Mucosa of stomach (tissue), 1 donor: ENCODE measurements around the gene PDGFC.
"Not testable (repeated sequence)": the region's sequence is repeated elsewhere in the genome, so short reads cannot be mapped to it uniquely, and the experiment has no call there.

Experiments used
- H3K27me3 ChIP-seq: one replicate; pipeline ENCODE4 v1.7.0; 2013; ENCODE audit warnings: mild to moderate bottlenecking, low read length; ENCODE audit not compliant: control insufficient read depth, insufficient read depth
- H3K36me3 ChIP-seq: one replicate; pipeline ENCODE4 v1.7.0; 2013; ENCODE audit warnings: low read length; ENCODE audit not compliant: control insufficient read depth, insufficient read depth
- H3K4me1 ChIP-seq: one replicate; pipeline ENCODE4 v1.7.0; 2013; ENCODE audit warnings: mild to moderate bottlenecking, low read length; ENCODE audit not compliant: control insufficient read depth, insufficient read depth
- H3K4me3 ChIP-seq: one replicate; pipeline ENCODE4 v1.7.0; 2013; ENCODE audit warnings: low read length
- H3K9ac ChIP-seq: one replicate; pipeline ENCODE4 v1.7.0; 2013; ENCODE audit warnings: mild to moderate bottlenecking, low read length, moderate library complexity
- H3K9me3 ChIP-seq: one replicate; pipeline ENCODE4 v1.7.0; 2013; ENCODE audit warnings: mild to moderate bottlenecking, low read length, moderate library complexity; ENCODE audit not compliant: control insufficient read depth
- donor health status: Pancreatic carcinoma.

PDGFC gene

DNA sequence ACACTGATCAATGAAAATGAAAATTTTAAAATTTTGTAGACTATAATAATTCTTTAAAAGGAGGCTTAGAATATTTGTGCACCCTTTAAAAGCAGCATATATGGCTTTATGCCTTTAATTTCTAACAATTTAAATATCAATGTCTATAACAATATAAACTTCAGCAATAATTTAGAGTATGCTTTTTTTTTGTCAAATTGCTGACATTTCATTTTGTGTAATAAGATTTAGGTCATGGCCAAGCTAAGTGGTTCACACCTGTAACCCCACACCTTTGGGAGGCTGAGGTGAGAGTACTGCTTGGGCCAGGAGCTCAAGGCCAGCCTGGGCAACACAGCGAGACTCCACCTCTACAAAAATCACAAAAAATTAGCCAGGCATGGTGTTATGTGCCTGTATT lies 86.2 kb downstream of the PDGFC start:
- H3K4me1 ChIP-seq, result no peaks in the 10 kb centered on the region

DNA sequence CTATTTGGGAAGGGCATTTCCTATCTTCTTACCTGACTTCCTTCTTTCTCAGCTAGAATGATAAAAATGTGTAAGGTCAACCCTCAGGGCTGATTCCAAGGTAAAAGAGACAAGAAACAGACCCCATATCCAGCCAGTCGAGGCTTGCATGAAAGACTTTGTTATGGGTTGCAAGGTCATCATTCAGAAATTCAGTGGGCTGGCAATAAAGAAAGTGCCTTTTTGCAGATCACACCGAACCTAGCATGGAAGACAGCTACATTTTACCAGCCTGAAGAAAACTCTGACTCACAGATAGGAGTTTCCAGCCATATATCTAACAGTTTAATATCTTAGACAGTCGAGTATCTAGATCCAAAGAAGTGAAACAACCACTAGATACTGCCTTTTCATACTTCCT lies 87.4 kb downstream of the PDGFC start:
- Histone ChIP-seq H3K4me3 (no peak overlapping the region), H3K27me3 (no peaks in the 10 kb centered on the region), H3K4me1 (no peaks in the 10 kb centered on the region), H3K9ac (no peak overlapping the region), H3K9me3 (no peaks in the 10 kb centered on the region), H3K36me3 (no peaks in the 10 kb centered on the region)

More for the DNA sequence above, 86.2 kb downstream of the PDGFC start:
- no peaks in the 10 kb centered on the region for H3K36me3 ChIP-seq
- H3K9ac ChIP-seq, result no peak overlapping the region
- no peaks in the 10 kb centered on the region for H3K27me3 ChIP-seq
- no peak overlapping the region for H3K4me3 ChIP-seq
- H3K9me3 ChIP-seq, result no peaks in the 10 kb centered on the region

DNA sequence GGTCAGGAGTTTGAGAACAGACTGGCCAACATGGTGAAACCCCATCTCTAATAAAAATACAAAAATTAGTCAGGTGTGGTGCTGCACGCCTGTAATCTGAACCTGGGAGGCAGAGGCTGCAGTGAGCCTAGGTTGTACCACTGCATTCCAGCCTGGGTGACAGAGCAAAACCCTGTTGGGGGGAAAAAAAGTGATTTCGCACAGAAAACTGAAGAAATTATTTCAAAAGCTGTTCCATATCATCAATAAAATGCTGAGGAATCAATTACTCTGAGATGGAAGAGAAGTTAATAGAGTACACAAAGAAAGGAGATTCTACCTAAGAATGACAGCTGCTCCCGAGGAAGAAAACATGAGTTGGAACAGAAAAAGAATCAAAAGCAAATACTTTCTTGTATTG lies 95.9 kb downstream of the PDGFC start:
- no peaks in the 10 kb centered on the region for H3K27me3 ChIP-seq
- no peaks in the 10 kb centered on the region for H3K9me3 ChIP-seq
- H3K4me1 ChIP-seq, result no peaks in the 10 kb centered on the region
- H3K4me3 ChIP-seq, result no peak overlapping the region
- no peaks in the 10 kb centered on the region for H3K36me3 ChIP-seq
- H3K9ac ChIP-seq, result no peak overlapping the region

DNA sequence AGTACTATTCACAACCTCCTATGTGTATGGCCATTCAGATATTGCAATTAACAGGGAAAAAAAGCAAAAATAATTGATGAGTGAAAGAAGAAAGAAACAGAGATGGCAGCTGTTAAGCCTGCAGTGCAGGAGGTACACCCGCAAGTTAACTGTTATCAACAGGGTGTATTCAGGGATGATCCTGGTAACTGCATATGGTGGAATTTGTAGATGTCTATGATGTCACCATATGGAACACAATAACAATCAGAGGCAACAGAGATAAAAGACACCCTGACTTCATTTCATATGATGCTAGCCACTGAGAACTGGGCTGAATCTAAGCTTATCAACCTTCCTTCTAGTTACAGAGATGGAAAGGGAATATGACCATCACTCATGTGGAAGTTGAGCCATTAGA lies 96.5 kb downstream of the PDGFC start:
- Histone ChIP-seq H3K27me3 (no peaks in the 10 kb centered on the region), H3K9me3 (no peaks in the 10 kb centered on the region), H3K4me3 (no peak overlapping the region), H3K4me1 (no peaks in the 10 kb centered on the region), H3K36me3 (no peaks in the 10 kb centered on the region), H3K9ac (no peak overlapping the region)

DNA sequence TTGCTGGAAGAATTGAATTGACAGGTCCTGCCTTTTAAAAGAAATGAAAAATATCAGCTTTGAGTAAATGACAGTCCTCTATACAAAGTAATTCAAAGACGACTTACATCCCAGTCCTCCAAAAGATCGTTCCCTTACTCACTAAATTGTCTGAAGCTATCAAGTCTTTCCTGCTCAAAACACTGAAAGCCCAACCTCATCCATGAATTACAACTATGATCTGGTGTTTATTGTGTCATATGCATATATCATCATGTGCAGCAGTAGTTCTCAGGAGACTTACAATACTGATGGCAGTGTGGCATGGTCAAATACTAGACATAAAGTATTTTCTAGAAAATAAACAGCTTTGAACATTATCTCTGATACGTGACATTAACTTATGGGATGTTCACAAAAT lies 97.8 kb downstream of the PDGFC start:
- no peak overlapping the region for H3K9ac ChIP-seq
- H3K36me3 ChIP-seq, result no peaks in the 10 kb centered on the region
- no peaks in the 10 kb centered on the region for H3K9me3 ChIP-seq

DNA sequence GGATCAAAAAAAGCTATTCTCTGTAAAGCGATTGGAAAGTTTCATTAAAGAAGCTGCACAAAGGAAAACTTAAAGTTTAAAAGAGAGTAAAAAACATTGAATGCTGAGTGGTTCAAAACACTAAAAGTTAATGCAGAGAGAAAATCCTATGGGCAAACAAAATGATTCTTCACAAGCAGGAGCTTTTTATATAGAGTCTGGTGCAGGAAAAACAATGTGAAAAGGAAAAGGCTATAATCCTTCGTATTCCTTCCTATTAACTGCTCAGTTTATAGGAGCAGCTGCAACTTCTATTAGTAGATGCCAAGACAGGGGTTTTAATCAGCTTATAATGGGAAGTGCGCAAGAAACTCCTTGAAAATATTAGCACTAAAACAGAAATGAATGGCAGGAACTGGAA lies 100.7 kb downstream of the PDGFC start:
- H3K4me3 ChIP-seq, result no peak overlapping the region
- no peaks in the 10 kb centered on the region for H3K36me3 ChIP-seq
- H3K9me3 ChIP-seq, result no peaks in the 10 kb centered on the region
- H3K27me3 ChIP-seq, result no peaks in the 10 kb centered on the region
- H3K4me1 ChIP-seq, result no peaks in the 10 kb centered on the region
- no peak overlapping the region for H3K9ac ChIP-seq

More for the DNA sequence above, 97.8 kb downstream of the PDGFC start:
- no peak overlapping the region for H3K4me3 ChIP-seq
- no peaks in the 10 kb centered on the region for H3K27me3 ChIP-seq
- H3K4me1 ChIP-seq, result no peaks in the 10 kb centered on the region

DNA sequence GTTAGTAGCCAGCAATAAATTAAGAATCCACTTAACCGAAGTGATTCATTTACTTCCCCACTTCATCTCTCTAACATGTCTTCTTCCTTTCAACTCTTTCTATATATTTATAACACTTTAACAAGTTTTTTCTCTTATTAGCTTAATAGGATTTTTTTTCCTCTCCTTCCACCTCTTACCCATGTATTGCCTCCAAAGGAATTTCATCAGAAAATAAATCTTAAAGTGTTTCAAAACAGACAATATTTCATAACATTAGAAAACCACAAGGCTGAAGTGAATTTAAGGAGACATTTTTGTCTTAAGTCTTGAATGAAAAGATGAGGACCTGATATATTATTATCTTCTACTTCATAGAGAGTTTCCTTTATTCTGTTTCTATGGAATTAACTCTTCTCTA lies 101.5 kb downstream of the PDGFC start:
- no peaks in the 10 kb centered on the region for H3K9me3 ChIP-seq
- no peak overlapping the region for H3K9ac ChIP-seq
- H3K27me3 ChIP-seq, result no peaks in the 10 kb centered on the region
- H3K4me1 ChIP-seq, result no peaks in the 10 kb centered on the region
- no peaks in the 10 kb centered on the region for H3K36me3 ChIP-seq
- no peak overlapping the region for H3K4me3 ChIP-seq

DNA sequence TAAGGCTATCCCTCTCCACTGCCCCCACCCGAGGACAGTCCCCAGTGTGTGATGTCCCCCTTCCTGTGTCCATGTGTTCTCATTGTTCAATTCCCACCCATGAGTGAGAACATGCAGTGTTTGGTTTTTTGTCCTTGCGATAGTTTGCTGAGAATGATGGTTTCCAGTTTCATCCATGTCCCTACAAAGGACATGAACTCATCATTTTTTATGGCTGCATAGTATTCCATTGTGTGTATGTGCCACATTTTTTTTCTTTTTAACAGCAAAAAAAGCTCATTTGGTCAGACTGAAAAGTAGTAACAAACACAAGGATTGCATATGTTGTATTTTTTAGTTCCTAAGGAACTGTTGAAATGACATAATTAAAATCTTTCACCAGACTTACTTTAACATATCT lies 105.5 kb downstream of the PDGFC start:
- H3K9me3 ChIP-seq, H3K4me1 ChIP-seq, H3K36me3 ChIP-seq, H3K4me3 ChIP-seq, H3K27me3 ChIP-seq, H3K9ac ChIP-seq: not testable (repeated sequence)

DNA sequence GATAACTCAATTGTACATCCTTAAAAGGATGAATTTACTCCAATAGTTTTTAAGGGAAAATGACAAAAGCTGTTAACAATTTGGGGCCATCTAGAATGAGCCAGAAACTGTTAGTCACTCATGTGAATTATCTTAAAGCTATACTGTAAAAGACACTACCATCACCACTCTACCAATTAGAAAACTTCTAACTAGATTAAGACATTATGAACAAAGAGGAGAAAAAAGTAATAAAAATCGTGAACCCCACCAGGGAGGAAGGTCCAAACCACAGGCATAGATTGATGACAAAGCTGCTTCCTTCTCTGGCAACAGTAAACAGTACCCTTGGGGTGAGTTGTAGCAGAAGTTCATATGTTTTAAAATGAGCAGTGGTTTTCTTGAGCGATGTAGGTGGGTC lies 106.1 kb downstream of the PDGFC start:
- Histone ChIP-seq H3K4me1 (no peaks in the 10 kb centered on the region), H3K27me3 (no peaks in the 10 kb centered on the region), H3K9ac (no peak overlapping the region), H3K9me3 (no peaks in the 10 kb centered on the region), H3K4me3 (no peak overlapping the region), H3K36me3 (no peaks in the 10 kb centered on the region)

DNA sequence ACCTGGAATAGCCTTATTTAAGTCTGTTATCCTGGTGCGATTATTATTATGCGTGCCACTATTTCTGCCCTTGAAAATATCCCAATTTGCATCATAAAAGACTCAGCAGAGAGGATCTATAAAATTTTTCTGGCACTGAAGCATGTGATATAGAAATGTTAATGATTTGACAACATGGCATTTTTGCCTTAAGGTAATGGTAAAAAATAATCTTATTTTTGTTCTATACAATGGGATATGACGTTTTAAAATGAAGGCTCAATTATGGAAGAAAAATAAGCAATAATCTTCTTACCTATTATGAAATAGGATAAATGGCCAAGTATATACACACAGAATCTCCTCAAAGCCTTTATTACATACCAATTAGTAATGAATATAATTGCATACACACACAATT lies 113.5 kb downstream of the PDGFC start:
- Histone ChIP-seq H3K36me3 (no peaks in the 10 kb centered on the region), H3K27me3 (no peaks in the 10 kb centered on the region), H3K9ac (no peak overlapping the region), H3K4me3 (no peak overlapping the region), H3K4me1 (no peaks in the 10 kb centered on the region), H3K9me3 (no peaks in the 10 kb centered on the region)

DNA sequence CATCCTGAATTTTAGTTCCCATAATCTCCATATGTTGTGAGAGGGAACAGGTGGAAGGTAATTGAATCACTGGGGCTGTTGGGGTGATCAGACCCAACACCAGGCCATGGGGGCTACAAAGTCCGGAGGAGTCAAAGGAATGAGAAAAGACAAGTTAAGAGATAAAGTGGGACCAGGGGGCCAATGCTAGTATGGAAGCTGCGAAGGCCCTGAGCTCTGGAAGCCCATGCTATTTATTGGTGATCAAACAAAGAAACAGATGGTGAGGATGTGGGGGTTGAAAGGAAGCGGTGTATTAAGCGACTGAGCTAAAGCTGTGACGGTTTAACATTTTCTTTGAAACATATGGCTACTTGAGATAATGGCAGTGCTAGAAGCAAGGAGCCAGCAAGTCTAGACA lies 132.8 kb downstream of the PDGFC start:
- H3K27me3 ChIP-seq, result no peaks in the 10 kb centered on the region
- H3K9me3 ChIP-seq, result peaks cover 12% of the 10 kb centered on the region

DNA sequence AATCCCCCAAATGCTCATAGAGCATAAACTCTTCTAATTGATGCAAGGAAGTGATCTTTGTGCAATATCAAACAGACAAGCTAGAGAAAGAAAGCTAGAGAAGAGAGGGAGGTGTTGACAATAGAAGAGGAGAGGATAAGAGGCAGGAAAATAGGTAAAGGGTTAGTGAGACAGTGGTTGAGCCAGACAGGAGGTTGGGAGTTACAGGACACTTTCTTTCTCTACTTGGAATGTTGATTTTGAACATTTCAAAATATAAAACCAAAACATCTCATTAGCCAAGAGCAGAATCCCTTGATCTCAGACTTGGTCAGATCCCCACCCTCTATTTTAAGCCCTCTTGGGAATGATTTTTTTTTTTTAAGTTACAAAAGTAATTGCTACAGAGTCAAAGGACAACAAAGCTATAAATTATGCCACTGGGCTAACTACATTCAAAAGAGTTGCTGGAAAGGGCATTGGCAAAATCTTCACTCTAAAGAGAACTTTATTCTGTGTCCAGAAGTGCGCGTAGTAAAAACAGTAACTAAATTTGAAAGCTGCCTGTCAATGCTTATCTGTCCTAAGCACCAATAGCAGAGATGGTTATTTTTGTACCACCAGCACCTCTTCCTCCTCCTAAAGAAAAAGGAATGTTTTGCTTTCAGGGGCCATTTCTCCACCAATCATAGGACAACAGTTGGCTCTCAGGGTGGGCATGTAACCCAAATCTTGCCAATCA lies 133.8 kb downstream of the PDGFC start:
- no peaks in the 10 kb centered on the region for H3K36me3 ChIP-seq
- H3K4me1 ChIP-seq, result no peaks in the 10 kb centered on the region
- H3K4me3 ChIP-seq, result no peak overlapping the region
- no peak overlapping the region for H3K9ac ChIP-seq
- no peaks in the 10 kb centered on the region for H3K27me3 ChIP-seq
- H3K9me3 ChIP-seq, result peaks cover 12% of the 10 kb centered on the region

More for the DNA sequence above, 132.8 kb downstream of the PDGFC start:
- Histone ChIP-seq H3K4me1 (no peaks in the 10 kb centered on the region), H3K36me3 (no peaks in the 10 kb centered on the region), H3K9ac (no peak overlapping the region), H3K4me3 (no peak overlapping the region)

DNA sequence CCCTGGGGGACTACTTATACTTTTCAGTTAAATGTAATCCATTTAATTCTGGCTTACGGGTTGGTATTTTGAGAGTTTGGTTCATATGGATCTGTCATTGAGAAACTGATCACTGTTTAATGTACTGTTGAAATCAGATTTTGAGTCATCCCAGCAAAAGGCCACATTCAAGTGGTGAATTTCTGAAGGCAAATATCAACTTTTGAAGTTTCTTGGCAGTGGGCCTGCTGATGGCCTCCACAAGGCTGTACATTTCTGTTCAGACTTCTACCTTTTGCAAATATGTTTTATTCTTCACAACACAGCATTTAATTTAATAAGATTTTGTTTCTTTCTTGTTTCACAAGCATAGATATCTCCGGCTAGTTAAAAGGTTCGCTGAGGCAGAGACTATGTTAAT lies 138.7 kb downstream of the PDGFC start:
- H3K9me3 ChIP-seq, result no peaks in the 10 kb centered on the region
- H3K4me3 ChIP-seq, result no peak overlapping the region
- H3K4me1 ChIP-seq, result no peaks in the 10 kb centered on the region
- no peaks in the 10 kb centered on the region for H3K36me3 ChIP-seq
- H3K9ac ChIP-seq, result no peak overlapping the region
- no peaks in the 10 kb centered on the region for H3K27me3 ChIP-seq
